Medulla oblongata (tissue), 1 donor: Measurements from ENCODE around the gene NUB1.

Experiments used
- DNase-seq: peaks from one replicate; pipeline ENCODE4 v3.0.0-alpha.2; 2015; ENCODE audit errors: extremely low spot score

Gene NUB1

GRCh38 chr7:151423936-151424335 lies 82.3 kb downstream of the NUB1 start:
- DNase-seq, result no peak

- no peak for DNase-seq
Measured at GRCh38 chr7:151424799-151425198, 83.2 kb downstream of the NUB1 start.

GRCh38 chr7:151425670-151426440 lies 84.2 kb downstream of the NUB1 start:
- DNase-seq, result no peak

GRCh38 chr7:151426441-151426903 lies 84.9 kb downstream of the NUB1 start:
- peak; percentile 50 for DNase-seq

GRCh38 chr7:151426904-151427704 lies 85.5 kb downstream of the NUB1 start:
- no peak for DNase-seq

- no peak for DNase-seq
Measured at GRCh38 chr7:151427705-151428377, 86.2 kb downstream of the NUB1 start.
